Kidney epithelial cell (primary cell): ENCODE data around the gene ZBTB47. TPM values are rescaled to one million over a fixed set of nuclear protein-coding genes. Genes with fewer than 3 reads are reported as not detected.

Experiments
- DNase-seq: peaks from one replicate; pipeline ENCODE4 v3.0.0-alpha.2; 2010; ENCODE audit warnings: low read depth
- H3K27me3 ChIP-seq: 2 replicates; pipeline ENCODE4 v1.6.0; 2011; ENCODE audit warnings: low read length; ENCODE audit not compliant: control insufficient read depth, insufficient read depth
- H3K36me3 ChIP-seq: 2 replicates; pipeline ENCODE4 v1.5.1; 2011; ENCODE audit warnings: low read length; ENCODE audit not compliant: control insufficient read depth, insufficient read depth
- H3K4me3 ChIP-seq: 2 replicates; pipeline ENCODE4 v1.5.1; 2011; ENCODE audit warnings: low read depth, mild to moderate bottlenecking, control low read depth, low read length
- CTCF ChIP-seq: IDR thresholded peaks from 2 replicates; pipeline ENCODE4 v1.5.1; 2011; ENCODE audit warnings: mild to moderate bottlenecking, moderate library complexity, low read length, control low read depth, inconsistent platforms; ENCODE audit not compliant: insufficient read depth, poor library complexity, severe bottlenecking
- total RNA-seq: library from RNA; depleted of rRNA; stranded (reverse); fragments of >200 nt; gene quantifications from 2 replicates; pipeline ENCODE4 v1.2.3, GENCODE V29; 2015

ZBTB47 gene
- total RNA-seq, 1 donor from 2014 or later = 8.8 TPM

DNA sequence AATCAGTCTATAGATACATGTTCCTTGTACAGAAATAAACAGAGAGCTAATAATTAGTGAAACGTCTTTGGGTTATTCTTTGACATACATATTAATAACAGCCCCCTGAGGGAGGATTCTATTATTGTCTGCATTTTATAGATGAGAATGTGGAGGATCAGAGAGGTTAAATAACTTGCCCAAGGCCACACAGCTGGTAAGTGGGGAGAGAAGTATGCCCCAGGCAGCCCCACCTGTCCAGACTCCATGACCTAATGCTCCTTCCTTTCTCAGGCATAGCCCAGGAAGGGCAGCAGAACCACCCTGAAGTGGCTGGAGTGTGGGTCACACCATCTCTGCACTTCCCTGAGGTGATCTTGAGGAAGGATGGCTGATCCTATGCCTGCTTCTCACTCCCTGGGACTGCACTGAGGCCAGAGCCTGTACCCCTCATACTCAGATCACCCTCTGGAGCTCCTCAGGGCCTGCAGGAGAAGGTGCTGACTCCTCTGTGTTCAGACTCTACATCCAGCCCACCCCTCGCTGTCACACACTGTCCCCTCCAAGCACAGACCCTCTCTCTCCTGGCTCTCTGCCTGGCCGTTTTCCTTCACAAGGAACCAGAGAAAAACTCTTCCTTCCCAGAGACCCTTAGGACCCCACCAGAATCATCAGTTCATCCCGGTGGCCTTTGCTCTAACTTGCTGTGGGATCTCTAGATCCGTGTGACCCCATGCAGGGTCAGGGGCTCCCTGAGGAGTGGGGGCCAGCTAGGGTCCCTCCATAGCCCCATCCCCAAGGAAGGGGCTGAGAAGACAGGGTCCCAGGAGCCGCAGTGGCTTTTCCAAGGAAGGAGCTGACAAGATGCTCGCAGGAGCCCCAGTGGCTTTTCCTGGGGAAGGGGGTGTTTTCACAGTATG is 53.5 kb downstream of the ZBTB47 start:
- DNase-seq = no peak
- H3K27me3 ChIP-seq = peaks cover 19% of the 10 kb centered on the region
- no peak for TF ChIP-seq CTCF
- H3K36me3 ChIP-seq = no peaks in the 10 kb centered on the region
- no peak overlapping the region for H3K4me3 ChIP-seq

- peaks cover 13% of the 10 kb centered on the region for H3K27me3 ChIP-seq
- no peak for DNase-seq
- H3K36me3 ChIP-seq = no peaks in the 10 kb centered on the region
- no peak overlapping the region for H3K4me3 ChIP-seq
- no peak for TF ChIP-seq CTCF
Observed at GRCh38 chr3:42707620-42708355, 54.3 kb downstream of the ZBTB47 start.

- H3K27me3 ChIP-seq = peaks cover 10% of the 10 kb centered on the region
- no peaks in the 10 kb centered on the region for H3K36me3 ChIP-seq
- DNase-seq = no peak
- no peak overlapping the region for H3K4me3 ChIP-seq
- no peak for TF ChIP-seq CTCF
Observed at GRCh38 chr3:42708611-42709151, 55.2 kb downstream of the ZBTB47 start.

- Histone ChIP-seq H3K4me3 (no peak overlapping the region), H3K36me3 (no peaks in the 10 kb centered on the region), H3K27me3 (peaks cover 10% of the 10 kb centered on the region)
- DNase-seq = no peak
- no peak for TF ChIP-seq CTCF
Observed at GRCh38 chr3:42709621-42710020, 56.1 kb downstream of the ZBTB47 start.

DNA sequence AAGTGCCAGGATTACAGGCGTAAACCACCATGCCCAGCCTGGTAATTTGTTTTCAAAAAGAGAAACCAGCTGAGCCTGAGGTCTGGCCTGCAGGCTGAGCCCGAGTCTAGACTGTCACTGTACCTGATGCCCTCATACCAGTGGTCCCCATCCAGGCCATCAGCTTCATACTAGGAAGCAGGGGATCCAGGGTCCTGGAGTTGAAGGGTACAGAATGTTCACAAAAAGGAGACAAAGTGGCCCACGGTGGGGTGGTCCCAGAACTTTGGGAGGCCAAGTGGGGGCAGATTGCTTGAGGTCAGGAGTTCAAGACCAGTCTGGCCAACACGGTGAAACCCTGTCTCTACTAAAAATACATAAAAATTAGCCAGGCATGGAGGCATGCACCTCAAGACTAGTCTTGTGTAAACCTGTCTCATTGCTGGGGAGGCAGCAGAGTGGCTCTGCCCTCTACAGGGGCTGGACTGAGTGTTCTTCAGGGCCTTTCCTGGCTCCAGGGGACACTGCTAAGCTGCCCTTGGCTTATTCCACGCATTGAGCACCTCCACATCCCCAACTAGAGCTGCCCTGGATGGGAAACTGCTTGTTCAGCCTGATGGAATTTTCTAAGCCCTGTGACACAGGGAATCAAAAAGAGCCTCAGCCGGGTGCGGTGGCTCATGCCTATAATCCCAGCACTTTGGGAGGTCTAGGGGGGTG is 57.0 kb downstream of the ZBTB47 start:
- no peak for TF ChIP-seq CTCF
- Histone ChIP-seq H3K36me3 (no peaks in the 10 kb centered on the region), H3K4me3 (no peak overlapping the region), H3K27me3 (peaks cover 6% of the 10 kb centered on the region)
- no peak for DNase-seq
